Esophagus squamous epithelium (tissue), 4 donors: ENCODE data around the gene N4BP2.
"Not testable (repeated sequence)": the region's sequence is repeated elsewhere in the genome, so short reads cannot be mapped to it uniquely, and the experiment has no call there.

Source experiments
- POLR2A ChIP-seq, 4 donors: fragments of 450-650 bp; IDR thresholded peaks; one replicate each; pipeline ENCODE4 v1.6.1; 2017; ENCODE audit warnings: antibody characterized with exemption in 4 of 4, mild to moderate bottlenecking in 4 of 4, moderate library complexity in 3 of 4
- TF ChIP-seq, protein P1 (sequence below), 6 experiments: fragments of 450-650 bp in 4 of 6; fragments of 200-600 bp in 2 of 6; sonication (generic) in 2 of 6; IDR thresholded peaks; one replicate each; pipeline ENCODE4 v1.5.1; 2016 to 2019; ENCODE audit warnings: antibody characterized with exemption in 6 of 6, mild to moderate bottlenecking in 4 of 6, moderate library complexity in 4 of 6

DNA sequence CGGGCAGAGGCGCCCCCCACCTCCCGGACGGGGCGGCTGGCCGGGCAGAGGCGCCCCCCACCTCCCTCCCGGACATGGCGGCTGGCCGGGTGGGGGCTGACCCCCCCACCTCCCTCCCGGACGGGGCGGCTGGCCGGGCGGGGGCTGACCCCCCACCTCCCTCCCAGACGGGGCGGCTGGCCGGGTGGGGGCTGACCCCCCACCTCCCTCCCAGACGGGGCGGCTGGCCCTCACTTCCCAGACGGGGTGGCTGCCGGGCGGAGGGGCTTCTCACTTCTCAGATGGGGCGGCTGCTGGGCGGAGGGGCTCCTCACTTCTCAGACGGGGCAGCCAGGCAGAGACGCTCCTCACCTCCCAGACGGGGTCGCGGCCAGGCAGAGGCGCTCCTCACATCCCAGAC lies 90.8 kb downstream of the N4BP2 start:
- TF ChIP-seq, protein P1, sequence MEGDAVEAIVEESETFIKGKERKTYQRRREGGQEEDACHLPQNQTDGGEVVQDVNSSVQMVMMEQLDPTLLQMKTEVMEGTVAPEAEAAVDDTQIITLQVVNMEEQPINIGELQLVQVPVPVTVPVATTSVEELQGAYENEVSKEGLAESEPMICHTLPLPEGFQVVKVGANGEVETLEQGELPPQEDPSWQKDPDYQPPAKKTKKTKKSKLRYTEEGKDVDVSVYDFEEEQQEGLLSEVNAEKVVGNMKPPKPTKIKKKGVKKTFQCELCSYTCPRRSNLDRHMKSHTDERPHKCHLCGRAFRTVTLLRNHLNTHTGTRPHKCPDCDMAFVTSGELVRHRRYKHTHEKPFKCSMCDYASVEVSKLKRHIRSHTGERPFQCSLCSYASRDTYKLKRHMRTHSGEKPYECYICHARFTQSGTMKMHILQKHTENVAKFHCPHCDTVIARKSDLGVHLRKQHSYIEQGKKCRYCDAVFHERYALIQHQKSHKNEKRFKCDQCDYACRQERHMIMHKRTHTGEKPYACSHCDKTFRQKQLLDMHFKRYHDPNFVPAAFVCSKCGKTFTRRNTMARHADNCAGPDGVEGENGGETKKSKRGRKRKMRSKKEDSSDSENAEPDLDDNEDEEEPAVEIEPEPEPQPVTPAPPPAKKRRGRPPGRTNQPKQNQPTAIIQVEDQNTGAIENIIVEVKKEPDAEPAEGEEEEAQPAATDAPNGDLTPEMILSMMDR (IDR thresholded peaks at IDR 0.05), result not testable (repeated sequence)
- not testable (repeated sequence) for TF ChIP-seq POLR2A (IDR thresholded peaks at IDR 0.05)
